ENCODE measurements around the gene LRRC15. TPM values are rescaled to one million over a fixed set of nuclear protein-coding genes. Genes with fewer than 3 reads are reported as not detected.

LRRC15 gene
- total RNA-seq, 1 donor from 2014 or later, result 0.20 TPM

- no peak for DNase-seq (ENCODE audit: low read depth in 2 of 2)
These were observed 16.5 kb upstream of the LRRC15 start for GRCh38 chr3:194386066-194386465.

GRCh38 chr3:194384569-194385001, 15.0 kb upstream of the LRRC15 start:
- no peak for DNase-seq (ENCODE audit: low read depth in 2 of 2)

GRCh38 chr3:194384156-194384555, 14.6 kb upstream of the LRRC15 start:
- DNase-seq (ENCODE audit: low read depth in 2 of 2), result no peak

- DNase-seq (ENCODE audit: low read depth in 2 of 2), result no peak
These were observed 13.9 kb upstream of the LRRC15 start for GRCh38 chr3:194383276-194383940.

- no peak for DNase-seq (ENCODE audit: low read depth in 2 of 2)
These were observed 13.3 kb upstream of the LRRC15 start for GRCh38 chr3:194382892-194383223.

- DNase-seq (ENCODE audit: low read depth in 2 of 2), result no peak
These were observed 12.8 kb upstream of the LRRC15 start for GRCh38 chr3:194382196-194382891.

GRCh38 chr3:194381460-194381875, 11.9 kb upstream of the LRRC15 start:
- no peak for DNase-seq (ENCODE audit: low read depth in 2 of 2)

GRCh38 chr3:194380326-194380725, 10.8 kb upstream of the LRRC15 start:
- DNase-seq (ENCODE audit: low read depth in 2 of 2), result no peak

GRCh38 chr3:194379651-194380050, 10.1 kb upstream of the LRRC15 start:
- DNase-seq (ENCODE audit: low read depth in 2 of 2), result no peak

- DNase-seq (ENCODE audit: low read depth in 2 of 2), result no peak
These were observed 9.7 kb upstream of the LRRC15 start for GRCh38 chr3:194379231-194379630.

- DNase-seq (ENCODE audit: low read depth in 2 of 2), result peak in 1 of 2 donors; percentile 74
These were observed 8.2 kb upstream of the LRRC15 start for GRCh38 chr3:194377708-194378107.

GRCh38 chr3:194376241-194376560, 6.7 kb upstream of the LRRC15 start:
- DNase-seq (ENCODE audit: low read depth in 2 of 2), result peak in 1 of 2 donors; percentile 71

GRCh38 chr3:194375473-194376240, 6.1 kb upstream of the LRRC15 start:
- peak; percentile 67 to 80 for DNase-seq (ENCODE audit: low read depth in 2 of 2)

GRCh38 chr3:194374935-194375334, 5.4 kb upstream of the LRRC15 start:
- DNase-seq (ENCODE audit: low read depth in 2 of 2), result no peak

GRCh38 chr3:194373899-194374298, 4.4 kb upstream of the LRRC15 start:
- no peak for DNase-seq (ENCODE audit: low read depth in 2 of 2)

- no peak for DNase-seq (ENCODE audit: low read depth in 2 of 2)
These were observed 3.5 kb upstream of the LRRC15 start for GRCh38 chr3:194373028-194373427.

- no peak for DNase-seq (ENCODE audit: low read depth in 2 of 2)
These were observed 1.2 kb upstream of the LRRC15 start for GRCh38 chr3:194370753-194371152.

- no peak for DNase-seq (ENCODE audit: low read depth in 2 of 2)
These were observed 625 bp downstream of the LRRC15 start for GRCh38 chr3:194368918-194369317.

GRCh38 chr3:194367992-194368841, 1.3 kb downstream of the LRRC15 start:
- DNase-seq (ENCODE audit: low read depth in 2 of 2), result no peak

GRCh38 chr3:194365978-194366490, 3.5 kb downstream of the LRRC15 start:
- DNase-seq (ENCODE audit: low read depth in 2 of 2), result no peak

GRCh38 chr3:194365526-194365925, 4.0 kb downstream of the LRRC15 start:
- DNase-seq (ENCODE audit: low read depth in 2 of 2), result no peak
